GM12878 (cell line): ENCODE data around the gene TK2. TPM values are rescaled to one million over a fixed set of nuclear protein-coding genes. Genes with fewer than 3 reads are reported as not detected.

Source experiments
- ATAC-seq: fragments of 200-7000 bp; cut with Tn5 transposase; 3 replicates; pipeline ENCODE4 v1.9.1; 2020; ENCODE audit warnings: mild to moderate bottlenecking, moderate library complexity
- BruUV-seq: library from RNA; stranded (reverse); fragments of 400-500 nt; replicated peaks from 2 replicates; lab custom pipeline; 2021; lab: Mats Ljungman, UMichigan
- CTCF ChIA-PET: fragments of 300-600 bp; sonication (Branson Sonifier 250); formaldehyde crosslinking; extraction: SDS; loops from one replicate; lab custom pipeline; 2021; ENCODE audit warnings: inconsistent platforms; lab: Yijun Ruan, JAX
- POLR2A ChIA-PET: fragments of 350-600 bp; formaldehyde crosslinking; extraction: SDS; loops from one replicate; lab custom pipeline; 2021; ENCODE audit warnings: inconsistent platforms; lab: Charles Lee
- RAD21 ChIA-PET: fragments of 300-600 bp; sonication (Branson Sonifier 250); formaldehyde crosslinking; loops from one replicate; lab custom pipeline; 2023; ENCODE audit warnings: antibody characterized with exemption; ENCODE audit not compliant: unreplicated experiment; lab: Charles Lee
- SMC1A ChIA-PET: fragments of 300-600 bp; sonication (Branson Sonifier 250); formaldehyde crosslinking; loops from one replicate; lab custom pipeline; 2023; ENCODE audit not compliant: unreplicated experiment, uncharacterized antibody; lab: Charles Lee
- DNase-seq: peaks from one replicate; pipeline ENCODE4 v3.0.0-alpha.2; 2011; ENCODE audit warnings: low read depth, low spot score
- FAIRE-seq: peaks from 3 replicates; lab custom pipeline; 2011; peaks lifted over from hg19 to GRCh38; lab: Jason Lieb, UNC
- H2AFZ ChIP-seq: 2 replicates; pipeline ENCODE4 v1.6.0; 2011; ENCODE audit warnings: low read depth, low read length, control low read depth; ENCODE audit not compliant: control insufficient read depth
- H3K27ac ChIP-seq: 2 replicates; pipeline ENCODE4 v1.5.1; 2011; ENCODE audit warnings: control low read depth; ENCODE audit not compliant: control insufficient read depth, insufficient read depth
- H3K27me3 ChIP-seq, 2 experiments: replicated peaks in 1 of 2; 2 replicates each; pipeline versions ENCODE4 v1.6.0 to v1.6.1; 2011; ENCODE audit warnings: low read length in 1 of 2; ENCODE audit not compliant: control insufficient read depth in 2 of 2, insufficient read depth in 2 of 2
- H3K36me3 ChIP-seq, 2 experiments: 2 replicates each; pipeline ENCODE4 v1.5.1; 2011; ENCODE audit warnings: low read length in 1 of 2; ENCODE audit not compliant: control insufficient read depth in 2 of 2, insufficient read depth in 2 of 2
- H3K4me1 ChIP-seq: 2 replicates; pipeline ENCODE4 v1.6.1; 2011; ENCODE audit warnings: mild to moderate bottlenecking, low read length, moderate library complexity, mixed read lengths; ENCODE audit not compliant: control insufficient read depth, insufficient read depth
- H3K4me2 ChIP-seq: 2 replicates; pipeline ENCODE4 v1.6.0; 2011; ENCODE audit warnings: control low read depth; ENCODE audit not compliant: control insufficient read depth, insufficient read depth
- H3K4me3 ChIP-seq: fragments of 200-600 bp; sonication (generic); 2 replicates; pipeline ENCODE4 v1.5.1; 2016
- H3K79me2 ChIP-seq: 2 replicates; pipeline ENCODE4 v1.6.0; 2011; ENCODE audit warnings: low read length; ENCODE audit not compliant: control insufficient read depth, insufficient read depth
- H3K9ac ChIP-seq: 2 replicates; pipeline ENCODE4 v1.8.0; 2011; ENCODE audit warnings: low read length, control low read depth, mixed read lengths; ENCODE audit not compliant: control insufficient read depth, insufficient read depth
- H3K9me3 ChIP-seq: replicated peaks from 3 replicates; pipeline ENCODE4 v1.5.1; 2011; ENCODE audit warnings: mild to moderate bottlenecking, low read length; ENCODE audit not compliant: control insufficient read depth, insufficient read depth
- H4K20me1 ChIP-seq: 2 replicates; pipeline ENCODE4 v1.6.0; 2011; ENCODE audit not compliant: control insufficient read depth, insufficient read depth
- CBX5 ChIP-seq: sonication (generic); IDR thresholded peaks from 2 replicates; pipeline ENCODE4 v1.6.1; 2016; ENCODE audit warnings: low read depth, moderate library complexity, mild to moderate bottlenecking, inconsistent platforms
- CEBPB ChIP-seq, 2 experiments: fragments of 150-350 bp in 1 of 2; IDR thresholded peaks; 2 replicates each; pipeline ENCODE4 v1.6.1; 2012 to 2014; ENCODE audit warnings: low read depth in 2 of 2, low read length in 2 of 2, borderline replicate concordance in 1 of 2, inconsistent platforms in 1 of 2
- CREB1 ChIP-seq: IDR thresholded peaks from 2 replicates; pipeline ENCODE4 v1.6.1; 2012; ENCODE audit warnings: low read depth, mild to moderate bottlenecking, inconsistent platforms
- ESRRA ChIP-seq: IDR thresholded peaks from 2 replicates; pipeline ENCODE4 v1.6.1; 2012; ENCODE audit warnings: mild to moderate bottlenecking, low read length, improper control_type of control experiment
- HDAC6 ChIP-seq: fragments of 200-600 bp; sonication (generic); IDR thresholded peaks from one replicate; pipeline ENCODE4 v1.8.0; 2017; ENCODE audit warnings: antibody characterized with exemption; ENCODE audit not compliant: unreplicated experiment
- MLLT1 ChIP-seq: fragments of 450-650 bp; IDR thresholded peaks from 2 replicates; pipeline ENCODE4 v1.6.1; 2016; ENCODE audit warnings: mild to moderate bottlenecking
- MYB ChIP-seq: fragments of 150-350 bp; IDR thresholded peaks from 2 replicates; pipeline ENCODE4 v1.6.1; 2014; ENCODE audit warnings: mild to moderate bottlenecking, low read depth, low read length, borderline replicate concordance
- NFYA ChIP-seq: IDR thresholded peaks from 2 replicates; pipeline ENCODE4 v1.6.1; 2011; ENCODE audit warnings: low read depth, mild to moderate bottlenecking, low read length, improper control_type of control experiment, borderline replicate concordance
- PAX5 ChIP-seq: IDR thresholded peaks from 2 replicates; pipeline ENCODE4 v1.6.1; 2011; ENCODE audit warnings: low read depth, low read length, borderline replicate concordance
- POLR2A ChIP-seq: IDR thresholded peaks from 2 replicates; pipeline ENCODE4 v1.6.1; 2011; ENCODE audit warnings: low read depth, mild to moderate bottlenecking, low read length
- RB1 ChIP-seq: fragments of 450-650 bp; formaldehyde crosslinking; IDR thresholded peaks from 2 replicates; pipeline ENCODE4 v1.6.1; 2017; ENCODE audit warnings: mild to moderate bottlenecking, borderline replicate concordance
- RELA ChIP-seq: fragments of 450-650 bp; IDR thresholded peaks from 2 replicates; pipeline ENCODE4 v1.8.0; 2014; ENCODE audit warnings: borderline replicate concordance; ENCODE audit not compliant: partially characterized antibody
- RUNX3 ChIP-seq: IDR thresholded peaks from 2 replicates; pipeline ENCODE4 v1.6.1; 2012; ENCODE audit warnings: low read length, inconsistent platforms
- SIN3A ChIP-seq: IDR thresholded peaks from 2 replicates; pipeline ENCODE4 v1.6.1; 2012; ENCODE audit warnings: low read depth, low read length, improper control_type of control experiment
- SIX5 ChIP-seq: IDR thresholded peaks from 2 replicates; pipeline ENCODE4 v1.6.1; 2011; ENCODE audit warnings: mild to moderate bottlenecking, low read depth, low read length, moderate library complexity; ENCODE audit not compliant: severe bottlenecking
- SMARCA5 ChIP-seq: fragments of 450-650 bp; IDR thresholded peaks from 2 replicates; pipeline ENCODE4 v1.6.1; 2017; ENCODE audit warnings: mild to moderate bottlenecking
- SMC3 ChIP-seq: IDR thresholded peaks from 2 replicates; pipeline ENCODE4 v1.6.1; 2011; ENCODE audit warnings: low read length, improper control_type of control experiment, borderline replicate concordance
- SP1 ChIP-seq: IDR thresholded peaks from one replicate; pipeline ENCODE4 v1.6.1; 2011; ENCODE audit warnings: low read depth, low read length
- SPI1 ChIP-seq: IDR thresholded peaks from 2 replicates; pipeline ENCODE4 v1.6.1; 2011; ENCODE audit warnings: low read depth, mild to moderate bottlenecking, low read length, moderate library complexity, borderline replicate concordance; ENCODE audit not compliant: insufficient read depth
- TAF1 ChIP-seq: IDR thresholded peaks from 2 replicates; pipeline ENCODE4 v1.6.1; 2011; ENCODE audit warnings: mild to moderate bottlenecking, low read depth, low read length, borderline replicate concordance
- ZNF217 ChIP-seq: fragments of 450-650 bp; IDR thresholded peaks from 2 replicates; pipeline ENCODE4 v1.6.1; 2017; ENCODE audit warnings: antibody characterized with exemption, mild to moderate bottlenecking
- WGBS: methylation state at CpG from one replicate; pipeline ENCODE4 v1.1.6; 2016; ENCODE audit warnings: low lambda C conversion rate; ENCODE audit not compliant: insufficient replicate concordance, insufficient coverage; ENCODE audit errors: missing lambda C conversion rate; 5-methylcytosine and 5-hydroxymethylcytosine counted together
- in situ Hi-C: fragments of 300-500 bp; cut with MboI; formaldehyde crosslinking; loops from 9 replicates; pipeline ENCODE4 v1.14.3; 2018; ENCODE audit warnings: mixed read lengths
- intact Hi-C: fragments of 100-400 bp; cut with micrococcal nuclease; formaldehyde crosslinking; loops from one replicate; pipeline ENCODE4 v1.14.2; 2022; ENCODE audit not compliant: unreplicated experiment
- polyA plus RNA-seq, 11 experiments: library from polyadenylated mRNA; depleted of rRNA in 4 of 11; unstranded in 6 of 11; stranded (reverse) in 5 of 11; fragments of >200 nt; fragmentation: Nextera tagmentation in 4 of 11; fragmentation: Illumina TruSeq in 1 of 11; extraction: Ambion mirVana in 4 of 11; extraction: Trizol in 1 of 11; gene quantifications; 1 replicate in 1 of 11; 2 replicates in 10 of 11; pipeline versions ENCODE4 v1.2.1 to v1.2.3, GENCODE V29; 2011 to 2016; ENCODE audit warnings: inconsistent platforms in 2 of 11, missing spikeins in 2 of 11, low read depth in 1 of 11
- total RNA-seq, 4 experiments: library from RNA; depleted of rRNA in 3 of 4; stranded (reverse); fragments of >200 nt in 3 of 4; fragmentation: Illumina TruSeq in 1 of 4; extraction: Trizol in 1 of 4; gene quantifications; 2 replicates each; pipeline versions ENCODE4 v1.2.1 to v1.2.3, GENCODE V29; 2013 to 2021
- TF ChIP-seq, protein P1 (sequence below): fragments of 450-650 bp; IDR thresholded peaks from 2 replicates; pipeline ENCODE4 v1.6.1; 2017; ENCODE audit warnings: low read depth, mild to moderate bottlenecking, moderate library complexity

TK2 gene
- total and polyA plus RNA-seq, 10 of the 15 experiments (the other 5 are each of a cell fraction or from before 2014, with no cell fraction given): 1.3 to 12.4 (median 3.0) TPM

- TF ChIP-seq, protein P1, sequence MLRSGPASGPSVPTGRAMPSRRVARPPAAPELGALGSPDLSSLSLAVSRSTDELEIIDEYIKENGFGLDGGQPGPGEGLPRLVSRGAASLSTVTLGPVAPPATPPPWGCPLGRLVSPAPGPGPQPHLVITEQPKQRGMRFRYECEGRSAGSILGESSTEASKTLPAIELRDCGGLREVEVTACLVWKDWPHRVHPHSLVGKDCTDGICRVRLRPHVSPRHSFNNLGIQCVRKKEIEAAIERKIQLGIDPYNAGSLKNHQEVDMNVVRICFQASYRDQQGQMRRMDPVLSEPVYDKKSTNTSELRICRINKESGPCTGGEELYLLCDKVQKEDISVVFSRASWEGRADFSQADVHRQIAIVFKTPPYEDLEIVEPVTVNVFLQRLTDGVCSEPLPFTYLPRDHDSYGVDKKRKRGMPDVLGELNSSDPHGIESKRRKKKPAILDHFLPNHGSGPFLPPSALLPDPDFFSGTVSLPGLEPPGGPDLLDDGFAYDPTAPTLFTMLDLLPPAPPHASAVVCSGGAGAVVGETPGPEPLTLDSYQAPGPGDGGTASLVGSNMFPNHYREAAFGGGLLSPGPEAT: peak; percentile 67
- peak; percentile 29; the same call in 1 of the 2 replicates for TF ChIP-seq SMARCA5
- TF ChIP-seq HDAC6: no peak
- no peak for TF ChIP-seq SIX5
- 0 out of 2 replicates have a peak, but pooled peaks have one; percentile 37 for TF ChIP-seq CBX5
- no peak for TF ChIP-seq NFYA
Measured at GRCh38 chr16:66516808-66517585, 32.9 kb downstream of the TK2 start (continued).

DNA sequence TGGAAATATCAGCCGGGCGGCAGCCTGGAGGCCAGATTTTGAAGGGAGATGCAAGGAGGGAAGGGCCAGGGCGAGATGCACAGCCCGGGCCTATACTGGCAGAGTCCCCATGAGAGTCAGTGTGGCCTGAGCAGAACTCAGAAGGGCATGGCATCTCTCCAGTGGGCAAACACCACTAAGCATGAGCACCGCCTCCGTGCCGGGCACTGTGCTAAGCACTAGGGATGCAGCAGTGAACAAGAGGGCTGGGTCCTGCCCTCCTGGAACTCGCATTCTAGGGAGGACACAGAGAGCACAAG, 33.5 kb downstream of the TK2 start:
- ATAC-seq (peak; percentile 52), FAIRE-seq (no peak), DNase-seq (no peak)
- 29% methylated on average over 8 of the region's 8 CpGs for WGBS
- no peak overlapping the region for H3K9ac ChIP-seq
- H3K4me1 ChIP-seq: peaks cover 44% of the 10 kb centered on the region
- ChIA-PET SMC1A (interaction anchor here (1.2 kb wide), 1 partner anchor 36 kb away, joined by 7 read pairs; the partner anchor contains the start of gene CKLF), CTCF (interaction anchor here (1.0 to 1.2 kb wide), 3 partner anchors 34 to 108 kb away, joined by 3 to 4 read pairs (median 3); no protein-coding TSS in a partner anchor), POLR2A (no interaction called here), RAD21 (interaction anchor here (0.7 to 1.5 kb wide), 2 partner anchors 42 to 110 kb away, joined by 3 to 8 read pairs; no protein-coding TSS in a partner anchor)
- no peaks in the 10 kb centered on the region for H3K9me3 ChIP-seq
- no peaks in the 10 kb centered on the region; a peak in 1 of 4 replicates for H3K36me3 ChIP-seq
- in situ Hi-C loops: no loop called here
- BruUV-seq: no TSS peak
- no peaks in the 10 kb centered on the region for H3K27me3 ChIP-seq
- H3K4me2 ChIP-seq: peak overlapping the region; percentile 99
- no peak overlapping the region; the same call in 1 of the 2 replicates for H3K4me3 ChIP-seq
- H3K27ac ChIP-seq: no peak overlapping the region
- no peak overlapping the region for H2AFZ ChIP-seq
- intact Hi-C loops: loop anchor here (2.0 kb wide), 2 partner anchors 34 to 88 kb away; partner anchors contain the start of gene CMTM3
- no peaks in the 10 kb centered on the region for H4K20me1 ChIP-seq
- H3K79me2 ChIP-seq: no peaks in the 10 kb centered on the region
- no peak for TF ChIP-seq ZNF217
- TF ChIP-seq RB1: no peak
- TF ChIP-seq PAX5: no peak
- no peak for TF ChIP-seq SIX5
- TF ChIP-seq RUNX3: no peak
- TF ChIP-seq SP1: no peak
- TF ChIP-seq CREB1: no peak
- TF ChIP-seq TAF1: no peak
- no peak for TF ChIP-seq POLR2A
- no peak for TF ChIP-seq MLLT1
- peak; percentile 12; the same call in 1 of the 2 replicates for TF ChIP-seq MYB
- no peak for TF ChIP-seq SPI1
- TF ChIP-seq CBX5: no peak
- no peak for TF ChIP-seq RELA
- no peak for TF ChIP-seq ESRRA
- no peak for TF ChIP-seq SMC3
- TF ChIP-seq CEBPB (IDR thresholded peaks at IDR 0.05; ENCODE audit: borderline replicate concordance in 1 of 2, low read depth in 2 of 2, low read length in 2 of 2): no peak
- TF ChIP-seq SIN3A: no peak
